PC-3 (cell line): ENCODE data around the gene TMC2. TPM values are rescaled to one million over a fixed set of nuclear protein-coding genes. Genes with fewer than 3 reads are reported as not detected.

Source experiments
- ATAC-seq: fragments of 200-7000 bp; cut with Tn5 transposase; 2 replicates; pipeline ENCODE4 v1.9.1; 2020; ENCODE audit warnings: mild to moderate bottlenecking, moderate library complexity
- BruUV-seq: library from RNA; stranded (reverse); fragments of 400-500 nt; replicated peaks from 2 replicates; lab custom pipeline; 2021; lab: Mats Ljungman, UMichigan
- CTCF ChIA-PET: fragments of 300-600 bp; sonication (Branson Sonifier 250); formaldehyde crosslinking; loops from one replicate; lab custom pipeline; 2022; ENCODE audit warnings: antibody characterized with exemption; lab: Charles Lee
- POLR2A ChIA-PET: fragments of 300-600 bp; sonication (Branson Sonifier 250); formaldehyde crosslinking; loops from one replicate; lab custom pipeline; 2022; ENCODE audit warnings: antibody characterized with exemption; ENCODE audit not compliant: unreplicated experiment; lab: Charles Lee
- DNase-seq: peaks from one replicate; pipeline ENCODE4 v3.0.0-alpha.2; 2015
- H2AFZ ChIP-seq: fragments of 300-600 bp; sonication (generic); 2 replicates; pipeline ENCODE4 v1.6.0; 2016; ENCODE audit warnings: antibody characterized with exemption, low read length
- H3F3A ChIP-seq: fragments of 300-600 bp; sonication (generic); one replicate; pipeline ENCODE4 v1.6.0; 2017; ENCODE audit warnings: antibody characterized with exemption, low read length, control low read depth, mild to moderate bottlenecking; ENCODE audit not compliant: unreplicated experiment
- H3K27ac ChIP-seq: fragments of 300-600 bp; sonication (generic); 2 replicates; pipeline ENCODE4 v1.5.1; 2016; ENCODE audit warnings: mild to moderate bottlenecking, low read length
- H3K27me3 ChIP-seq: fragments of 300-600 bp; sonication (generic); 2 replicates; pipeline ENCODE4 v1.6.1; 2016; ENCODE audit warnings: low read length, mixed read lengths
- H3K36me3 ChIP-seq: fragments of 300-600 bp; sonication (generic); 2 replicates; pipeline ENCODE4 v1.6.1; 2016; ENCODE audit warnings: low read depth, mixed run types, low read length, mixed read lengths
- H3K4me1 ChIP-seq: fragments of 300-600 bp; sonication (generic); 2 replicates; pipeline ENCODE4 v1.5.1; 2016; ENCODE audit warnings: low read length; ENCODE audit not compliant: insufficient read depth
- H3K4me2 ChIP-seq: fragments of 300-600 bp; sonication (generic); 2 replicates; pipeline ENCODE4 v1.6.0; 2016; ENCODE audit warnings: low read length
- H3K4me3 ChIP-seq: fragments of 300-600 bp; sonication (generic); 2 replicates; pipeline ENCODE4 v1.5.1; 2016; ENCODE audit warnings: mild to moderate bottlenecking, low read length, mixed read lengths
- H3K79me2 ChIP-seq: fragments of 300-600 bp; sonication (generic); 2 replicates; pipeline ENCODE4 v1.6.1; 2017; ENCODE audit warnings: low read length, mixed read lengths
- H3K9ac ChIP-seq: fragments of 300-600 bp; sonication (generic); 2 replicates; pipeline ENCODE4 v1.6.0; 2016; ENCODE audit warnings: mild to moderate bottlenecking, low read length
- H3K9me2 ChIP-seq: fragments of 300-600 bp; sonication (generic); replicated peaks from 2 replicates; pipeline ENCODE4 v1.6.1; 2016; ENCODE audit warnings: mixed run types, low read length, mixed read lengths
- H3K9me3 ChIP-seq: fragments of 300-600 bp; sonication (generic); 2 replicates; pipeline ENCODE4 v1.6.1; 2016; ENCODE audit warnings: low read length, mixed read lengths
- H4K20me1 ChIP-seq: fragments of 300-600 bp; sonication (generic); 2 replicates; pipeline ENCODE4 v1.6.1; 2016; ENCODE audit warnings: low read length, mixed read lengths
- EZH2 ChIP-seq: fragments of 300-600 bp; sonication (generic); IDR thresholded peaks from one replicate; pipeline ENCODE4 v1.6.1; 2017; ENCODE audit warnings: antibody characterized with exemption, mild to moderate bottlenecking, low read length; ENCODE audit not compliant: unreplicated experiment
- EZH2phosphoT487 ChIP-seq: fragments of 300-600 bp; sonication (generic); IDR thresholded peaks from 2 replicates; pipeline ENCODE4 v1.6.1; 2018; ENCODE audit warnings: mild to moderate bottlenecking, antibody characterized with exemption, low read length, borderline replicate concordance
- intact Hi-C: fragments of 100-400 bp; cut with micrococcal nuclease; formaldehyde crosslinking; loops from 2 replicates; pipeline ENCODE4 v1.9.0; 2023
- total RNA-seq: library from RNA; depleted of rRNA; stranded (reverse); fragments of >200 nt; gene quantifications from 2 replicates; pipeline ENCODE4 v1.2.3, GENCODE V29; 2014
- TF ChIP-seq, protein P1 (sequence below): fragments of 300-600 bp; sonication (generic); conservative IDR thresholded peaks from 2 replicates; pipeline ENCODE4 v1.5.1; 2017; ENCODE audit warnings: antibody characterized with exemption, low read depth, mild to moderate bottlenecking, low read length

The TMC2 gene
- total RNA-seq, 1 experiment from 2014 or later = not detected

DNA sequence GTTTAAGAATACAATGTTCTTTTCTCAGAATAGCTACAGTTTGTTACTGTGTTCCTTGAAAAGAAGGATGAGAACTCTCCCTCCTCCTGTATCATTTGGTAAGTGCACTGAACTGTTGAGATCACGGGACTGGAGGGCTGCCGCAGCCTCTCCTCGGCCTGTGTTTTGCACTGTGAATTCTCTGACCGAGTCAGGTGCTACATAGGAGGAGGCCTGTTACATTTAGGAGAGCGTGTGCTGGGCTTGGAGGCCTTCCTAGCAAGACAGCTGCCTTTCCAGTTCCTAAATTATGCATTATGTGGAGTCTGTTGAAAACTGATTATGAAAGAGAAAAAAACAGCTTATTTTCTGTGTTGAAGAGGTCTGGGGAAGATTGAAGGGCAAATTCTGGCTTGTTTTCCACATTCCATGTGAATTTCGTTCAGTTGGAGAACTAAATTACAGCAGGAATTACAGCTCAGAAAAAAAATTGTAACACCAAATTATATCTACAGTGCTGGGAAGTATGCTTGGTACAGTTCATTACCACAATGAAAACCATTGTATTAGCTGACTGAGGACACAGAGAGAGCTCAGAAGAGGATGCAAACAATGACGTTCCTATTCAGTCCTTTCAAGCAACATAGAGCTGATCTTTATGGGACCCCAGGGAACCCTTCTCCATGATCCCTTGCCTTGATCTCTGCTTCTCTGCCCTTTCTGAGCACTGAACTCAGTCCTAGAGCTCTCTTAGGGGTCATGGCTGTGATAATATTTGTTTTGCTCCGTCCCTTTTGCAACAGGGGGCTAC lies 2.8 kb downstream of the TMC2 start:
- TF ChIP-seq EZH2 (no peak), EZH2phosphoT487 (no peak)
- TF ChIP-seq, protein P1, sequence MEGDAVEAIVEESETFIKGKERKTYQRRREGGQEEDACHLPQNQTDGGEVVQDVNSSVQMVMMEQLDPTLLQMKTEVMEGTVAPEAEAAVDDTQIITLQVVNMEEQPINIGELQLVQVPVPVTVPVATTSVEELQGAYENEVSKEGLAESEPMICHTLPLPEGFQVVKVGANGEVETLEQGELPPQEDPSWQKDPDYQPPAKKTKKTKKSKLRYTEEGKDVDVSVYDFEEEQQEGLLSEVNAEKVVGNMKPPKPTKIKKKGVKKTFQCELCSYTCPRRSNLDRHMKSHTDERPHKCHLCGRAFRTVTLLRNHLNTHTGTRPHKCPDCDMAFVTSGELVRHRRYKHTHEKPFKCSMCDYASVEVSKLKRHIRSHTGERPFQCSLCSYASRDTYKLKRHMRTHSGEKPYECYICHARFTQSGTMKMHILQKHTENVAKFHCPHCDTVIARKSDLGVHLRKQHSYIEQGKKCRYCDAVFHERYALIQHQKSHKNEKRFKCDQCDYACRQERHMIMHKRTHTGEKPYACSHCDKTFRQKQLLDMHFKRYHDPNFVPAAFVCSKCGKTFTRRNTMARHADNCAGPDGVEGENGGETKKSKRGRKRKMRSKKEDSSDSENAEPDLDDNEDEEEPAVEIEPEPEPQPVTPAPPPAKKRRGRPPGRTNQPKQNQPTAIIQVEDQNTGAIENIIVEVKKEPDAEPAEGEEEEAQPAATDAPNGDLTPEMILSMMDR = no peak
- Histone ChIP-seq H3K4me2 (no peak overlapping the region), H3K27me3 (peaks cover 87% of the 10 kb centered on the region), H3K4me1 (no peaks in the 10 kb centered on the region), H3K9me3 (no peaks in the 10 kb centered on the region), H3K4me3 (no peak overlapping the region), H3K9ac (no peak overlapping the region), H3K36me3 (no peaks in the 10 kb centered on the region), H3K79me2 (no peaks in the 10 kb centered on the region), H4K20me1 (no peaks in the 10 kb centered on the region), H3F3A (no peaks in the 10 kb centered on the region), H2AFZ (no peak overlapping the region), H3K27ac (no peak overlapping the region), H3K9me2 (no peaks in the 10 kb centered on the region)
- no TSS peak for BruUV-seq
- DNase-seq (no peak), ATAC-seq (no peak)
- ChIA-PET CTCF (no interaction called here), POLR2A (interaction anchor here (0.8 kb wide), 1 partner anchor 22 kb away, joined by 16 read pairs; no protein-coding TSS in a partner anchor)
- intact Hi-C loops = no loop called here

DNA sequence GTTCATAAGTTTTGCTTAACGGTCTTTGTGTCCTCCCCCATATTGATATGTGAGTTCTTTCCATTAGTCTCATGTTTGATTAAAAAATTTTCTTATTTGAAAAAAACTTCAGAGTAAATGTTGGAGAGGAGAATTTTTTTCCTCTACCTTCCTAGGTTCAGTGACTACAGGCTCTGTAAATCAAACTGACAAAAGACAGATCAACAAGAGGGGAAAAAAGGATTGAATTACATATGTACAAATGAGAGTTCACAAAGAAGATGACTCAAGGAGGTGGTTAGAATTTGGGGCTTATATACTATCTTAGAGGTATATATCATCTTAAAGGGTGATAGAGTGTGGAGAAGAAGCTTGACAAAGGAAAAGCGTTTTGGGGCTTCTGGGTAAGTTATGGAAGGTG lies 5.6 kb downstream of the TMC2 start:
- intact Hi-C loops = no loop called here
- ChIA-PET POLR2A (interaction anchor here (0.5 kb wide), 1 partner anchor 82 kb away, joined by 3 read pairs; no protein-coding TSS in a partner anchor), CTCF (no interaction called here)
- Histone ChIP-seq H2AFZ (no peak overlapping the region), H3K27me3 (peaks cover 85% of the 10 kb centered on the region), H3K4me2 (no peak overlapping the region), H3K9ac (no peak overlapping the region), H3K79me2 (no peaks in the 10 kb centered on the region), H3K27ac (no peak overlapping the region), H3F3A (no peaks in the 10 kb centered on the region), H3K9me3 (no peaks in the 10 kb centered on the region), H3K4me1 (no peaks in the 10 kb centered on the region), H3K4me3 (no peak overlapping the region), H4K20me1 (no peaks in the 10 kb centered on the region), H3K36me3 (no peaks in the 10 kb centered on the region), H3K9me2 (no peaks in the 10 kb centered on the region)
- no TSS peak for BruUV-seq
- DNase-seq = no peak
- TF ChIP-seq EZH2 = no peak
- ATAC-seq = no peak

DNA sequence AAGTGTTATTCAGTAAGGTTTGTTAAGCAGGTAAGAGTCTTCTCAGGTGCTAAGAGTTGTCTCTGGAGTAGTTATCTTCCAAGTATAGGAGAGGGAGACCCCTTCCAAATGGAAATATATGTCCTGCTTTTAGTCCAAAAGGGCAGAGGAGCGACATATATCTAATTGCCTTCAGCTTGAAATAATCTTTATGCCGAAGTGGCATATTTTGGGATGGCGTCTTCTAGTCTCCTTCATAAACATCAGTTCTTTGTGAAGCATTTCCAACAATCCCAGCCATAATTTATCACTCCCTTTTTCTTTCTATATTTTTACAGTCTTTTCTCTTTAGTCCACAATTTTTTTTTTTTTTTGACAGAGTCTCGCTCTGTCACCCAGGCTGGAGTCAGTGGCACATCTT lies 6.0 kb downstream of the TMC2 start:
- Histone ChIP-seq H3K4me1 (no peaks in the 10 kb centered on the region), H2AFZ (no peak overlapping the region), H3K9me2 (no peaks in the 10 kb centered on the region), H3K79me2 (no peaks in the 10 kb centered on the region), H3K4me2 (no peak overlapping the region), H3F3A (no peaks in the 10 kb centered on the region), H3K27me3 (peaks cover 85% of the 10 kb centered on the region), H3K9ac (no peak overlapping the region), H3K36me3 (no peaks in the 10 kb centered on the region), H3K27ac (no peak overlapping the region), H3K9me3 (no peaks in the 10 kb centered on the region), H3K4me3 (no peak overlapping the region), H4K20me1 (no peaks in the 10 kb centered on the region)
- CTCF ChIA-PET = no interaction called here
- TF ChIP-seq EZH2 = no peak
- no peak for TF ChIP-seq EZH2phosphoT487
- no peak for DNase-seq
- intact Hi-C loops = no loop called here
- POLR2A ChIA-PET = interaction anchor here (0.5 kb wide), 1 partner anchor 82 kb away, joined by 3 read pairs; no protein-coding TSS in a partner anchor
- ATAC-seq = no peak
- no TSS peak for BruUV-seq
